ENCODE results near the gene VGLL3.

DNA sequence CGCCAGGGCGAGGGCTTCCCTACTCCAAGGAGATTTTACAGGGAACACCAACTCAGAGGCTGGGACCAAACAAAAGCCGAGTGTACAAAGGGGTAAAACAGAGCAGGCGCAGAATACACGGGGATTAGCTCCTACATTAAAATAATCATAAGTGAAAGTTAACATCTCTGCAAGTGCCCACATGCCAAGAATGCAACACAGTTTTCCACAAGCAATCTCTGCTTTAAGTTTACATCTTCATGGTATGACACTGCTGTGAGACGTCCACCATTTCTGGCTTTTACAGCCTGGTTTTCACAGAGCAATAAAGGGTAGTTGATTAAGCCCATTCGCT is 500 bp upstream of the VGLL3 start:
- TF ChIP-seq CTCF (IDR thresholded peaks at IDR 0.05): peak in 1 of 3 experiments; percentile 13
- TF ChIP-seq POLR2A (IDR thresholded peaks at IDR 0.05): no peak
